Breast epithelium (tissue), 3 donors: ENCODE data around the gene TUBB4B.

Experiments
- CTCF ChIP-seq, 3 donors: fragments of 450-650 bp; IDR thresholded peaks; one replicate each; pipeline ENCODE4 v1.5.1; 2016 to 2017; ENCODE audit warnings: antibody characterized with exemption in 3 of 3, mild to moderate bottlenecking in 3 of 3, moderate library complexity in 3 of 3
- POLR2A ChIP-seq: fragments of 450-650 bp; IDR thresholded peaks from one replicate; pipeline ENCODE4 v1.6.1; 2016; ENCODE audit warnings: antibody characterized with exemption, mild to moderate bottlenecking, moderate library complexity

GRCh38 chr9:137215196-137215986, 25.7 kb upstream of the TUBB4B start:
- no peak for TF ChIP-seq CTCF (IDR thresholded peaks at IDR 0.05)
- TF ChIP-seq POLR2A, result no peak
